ENCODE measurements around the gene FMN2. TPM values are rescaled to one million over a fixed set of nuclear protein-coding genes. Genes with fewer than 3 reads are reported as not detected.

FMN2 gene
- total RNA-seq (1 to 10 TPM; 3.8 to 8.3 TPM), polyA plus RNA-seq (ENCODE audit: insufficient read depth, low read depth, low replicate concordance) (4.3 TPM)
- long read RNA-seq, donor 1, result 0 reads
- long read RNA-seq, donor 2, result 0 reads

GRCh38 chr1:240091614-240092300 lies at the start of gene FMN2:
Gene FMN2 (plus strand): TSS chr1:240091883. CDS start chr1:240092110, 227 bp downstream.
- Histone ChIP-seq H3K4me1 (no peaks in the 10 kb centered on the region), H3K4me3 (peak within 1 kb of the TSS; percentile 58 to 59), H3K27ac (peak within 1 kb of the TSS; percentile 30 to 52), H3K27me3 (no peaks in the 10 kb centered on the region), H3K9me3 (no peaks in the 10 kb centered on the region), H3K36me3 (ENCODE audit: low read depth, missing control alignments) (no peaks in the 10 kb centered on the region)
- no peak for TF ChIP-seq CTCF (IDR thresholded peaks at IDR 0.05)
- TF ChIP-seq POLR2A (IDR thresholded peaks at IDR 0.05), result no peak
- peak; percentile 67 for DNase-seq
- WGBS, 2 donors, result 0 to 1% methylated on average over 21 to 69 of the region's 78 CpGs
- intact Hi-C loops (cut with DNase I; ENCODE audit: low total_unique reads), result no loop called here

GRCh38 chr1:240044620-240045019 lies 47.1 kb upstream of the FMN2 start:
- WGBS, 2 donors, result 79 to 83% methylated on average over 6 of the region's 6 CpGs
- intact Hi-C loops (cut with DNase I; ENCODE audit: low total_unique reads), result no loop called here
- no peaks in the 10 kb centered on the region for H3K36me3 ChIP-seq (ENCODE audit: low read depth, missing control alignments)
- no peaks in the 10 kb centered on the region for H3K27me3 ChIP-seq
- H3K4me3 ChIP-seq, result no peak overlapping the region
- no peak for DNase-seq
- no peak overlapping the region for H3K27ac ChIP-seq
- no peaks in the 10 kb centered on the region for H3K4me1 ChIP-seq
- TF ChIP-seq POLR2A (IDR thresholded peaks at IDR 0.05) (no peak), CTCF (IDR thresholded peaks at IDR 0.05) (no peak)
- no peaks in the 10 kb centered on the region for H3K9me3 ChIP-seq

GRCh38 chr1:240046000-240046399 lies 45.7 kb upstream of the FMN2 start:
- 70 to 72% methylated on average over 8 of the region's 8 CpGs for WGBS, 2 donors

GRCh38 chr1:240054109-240054701 lies 37.5 kb upstream of the FMN2 start:
- Histone ChIP-seq H3K27me3 (no peaks in the 10 kb centered on the region), H3K9me3 (no peaks in the 10 kb centered on the region), H3K36me3 (ENCODE audit: low read depth, missing control alignments) (no peaks in the 10 kb centered on the region), H3K4me1 (no peaks in the 10 kb centered on the region), H3K27ac (no peak overlapping the region), H3K4me3 (no peak overlapping the region)
- TF ChIP-seq CTCF (IDR thresholded peaks at IDR 0.05), result no peak
- no peak for TF ChIP-seq POLR2A (IDR thresholded peaks at IDR 0.05)
- intact Hi-C loops (cut with DNase I; ENCODE audit: low total_unique reads), result no loop called here
- no peak for DNase-seq
- WGBS, 2 donors, result 60 to 70% methylated on average over 9 of the region's 9 CpGs

More at GRCh38 chr1:240046000-240046399, 45.7 kb upstream of the FMN2 start:
- H3K9me3 ChIP-seq, result no peaks in the 10 kb centered on the region
- H3K27me3 ChIP-seq, result no peaks in the 10 kb centered on the region
- H3K4me1 ChIP-seq, result no peaks in the 10 kb centered on the region
- no peak overlapping the region for H3K4me3 ChIP-seq
- no peak for TF ChIP-seq CTCF (IDR thresholded peaks at IDR 0.05)
- TF ChIP-seq POLR2A (IDR thresholded peaks at IDR 0.05), result no peak
- intact Hi-C loops (cut with DNase I; ENCODE audit: low total_unique reads), result no loop called here
- H3K27ac ChIP-seq, result no peak overlapping the region
- H3K36me3 ChIP-seq (ENCODE audit: low read depth, missing control alignments), result no peaks in the 10 kb centered on the region
- DNase-seq, result no peak
